Neural progenitor cell (in vitro differentiated cells): ENCODE data around the gene MFSD11.
"Not testable (repeated sequence)": the region's sequence is repeated elsewhere in the genome, so short reads cannot be mapped to it uniquely, and the experiment has no call there.

ENCODE experiments used
- EZH2 ChIP-seq: fragments of 200-600 bp; sonication (generic); IDR thresholded peaks from 2 replicates; pipeline ENCODE4 v1.6.1; 2017; ENCODE audit warnings: antibody characterized with exemption, mild to moderate bottlenecking, moderate library complexity
- TF ChIP-seq, protein P1 (sequence below): fragments of 200-600 bp; sonication (generic); IDR thresholded peaks from 2 replicates; pipeline ENCODE4 v1.5.1; 2017; ENCODE audit warnings: antibody characterized with exemption, mild to moderate bottlenecking

DNA sequence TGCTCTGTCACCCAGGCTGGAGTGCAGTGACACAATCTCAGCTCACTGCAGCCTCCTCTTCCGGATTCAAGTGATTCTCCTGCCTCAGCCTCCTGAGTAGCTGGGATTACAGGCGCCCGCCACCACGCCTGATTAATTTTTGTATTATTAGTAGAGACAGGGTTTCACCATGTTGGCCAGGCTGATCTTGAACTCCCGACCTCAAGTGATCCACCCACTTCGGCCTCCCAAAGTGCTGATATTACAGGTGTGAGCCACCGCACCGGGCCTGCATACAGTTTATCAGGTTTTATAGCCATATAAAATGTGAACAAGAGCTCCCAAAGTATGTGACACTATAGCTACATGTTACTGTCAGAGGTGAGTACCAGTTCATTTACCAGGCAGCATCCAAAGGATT lies 14.9 kb upstream of the MFSD11 start:
- TF ChIP-seq, protein P1, sequence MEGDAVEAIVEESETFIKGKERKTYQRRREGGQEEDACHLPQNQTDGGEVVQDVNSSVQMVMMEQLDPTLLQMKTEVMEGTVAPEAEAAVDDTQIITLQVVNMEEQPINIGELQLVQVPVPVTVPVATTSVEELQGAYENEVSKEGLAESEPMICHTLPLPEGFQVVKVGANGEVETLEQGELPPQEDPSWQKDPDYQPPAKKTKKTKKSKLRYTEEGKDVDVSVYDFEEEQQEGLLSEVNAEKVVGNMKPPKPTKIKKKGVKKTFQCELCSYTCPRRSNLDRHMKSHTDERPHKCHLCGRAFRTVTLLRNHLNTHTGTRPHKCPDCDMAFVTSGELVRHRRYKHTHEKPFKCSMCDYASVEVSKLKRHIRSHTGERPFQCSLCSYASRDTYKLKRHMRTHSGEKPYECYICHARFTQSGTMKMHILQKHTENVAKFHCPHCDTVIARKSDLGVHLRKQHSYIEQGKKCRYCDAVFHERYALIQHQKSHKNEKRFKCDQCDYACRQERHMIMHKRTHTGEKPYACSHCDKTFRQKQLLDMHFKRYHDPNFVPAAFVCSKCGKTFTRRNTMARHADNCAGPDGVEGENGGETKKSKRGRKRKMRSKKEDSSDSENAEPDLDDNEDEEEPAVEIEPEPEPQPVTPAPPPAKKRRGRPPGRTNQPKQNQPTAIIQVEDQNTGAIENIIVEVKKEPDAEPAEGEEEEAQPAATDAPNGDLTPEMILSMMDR: not testable (repeated sequence)
- not testable (repeated sequence) for TF ChIP-seq EZH2
